ENCODE measurements around the gene SH3RF3. TPM values are rescaled to one million over a fixed set of nuclear protein-coding genes. Genes with fewer than 3 reads are reported as not detected.
"Not testable (repeated sequence)": the region's sequence is repeated elsewhere in the genome, so short reads cannot be mapped to it uniquely, and the experiment has no call there.

The SH3RF3 gene
- total RNA-seq, 1 donor from 2014 or later = 0.28 TPM

- Mint-ChIP-seq H3K36me3 (no peaks in the 10 kb centered on the region), H3K4me1 (peaks cover 38% of the 10 kb centered on the region)
Measured at GRCh38 chr2:109160714-109161440, 31.9 kb downstream of the SH3RF3 start.

GRCh38 chr2:109162367-109162766, 33.4 kb downstream of the SH3RF3 start:
- H3K79me2 ChIP-seq (ENCODE audit: low read depth); H3K36me3 ChIP-seq; H2AFZ ChIP-seq (replicated peaks); H3K27me3 ChIP-seq; H4K20me1 ChIP-seq (ENCODE audit: low read depth); H3K4me2 ChIP-seq; H3F3A ChIP-seq (ENCODE audit: low read depth); H3K9me3 ChIP-seq (ENCODE audit: low read depth); H3K4me3 ChIP-seq; H3K27ac Mint-ChIP-seq; H3K9me3 Mint-ChIP-seq; H3K9ac ChIP-seq; H3K27me3 Mint-ChIP-seq (ENCODE audit: insufficient read depth, low read depth); DNase-seq (ENCODE audit: low spot score); H3K4me1 ChIP-seq; H3K27ac ChIP-seq; H3K36me3 Mint-ChIP-seq; H3K4me3 Mint-ChIP-seq: not testable (repeated sequence)
- H3K4me1 Mint-ChIP-seq = peaks cover 23% of the 10 kb centered on the region

More at GRCh38 chr2:109160714-109161440, 31.9 kb downstream of the SH3RF3 start:
- no peaks in the 10 kb centered on the region for H3K79me2 ChIP-seq (ENCODE audit: low read depth)
- no peak overlapping the region for H3K4me2 ChIP-seq
- H3F3A ChIP-seq (ENCODE audit: low read depth) = no peaks in the 10 kb centered on the region
- Mint-ChIP-seq H3K27me3 (ENCODE audit: insufficient read depth, low read depth) (peaks cover 5% of the 10 kb centered on the region), H3K27ac (peak overlapping the region; percentile 12), H3K9me3 (peaks cover 3% of the 10 kb centered on the region), H3K4me3 (no peak overlapping the region)
- H3K9ac ChIP-seq = no peak overlapping the region
- no peaks in the 10 kb centered on the region for H4K20me1 ChIP-seq (ENCODE audit: low read depth)
- no peaks in the 10 kb centered on the region for H3K9me3 ChIP-seq (ENCODE audit: low read depth)
- H3K4me3 ChIP-seq = no peak overlapping the region
- peaks cover 7% of the 10 kb centered on the region for H3K4me1 ChIP-seq
- TF ChIP-seq CTCF (IDR thresholded peaks at IDR 0.05) (no peak), EZH2phosphoT487 (IDR thresholded peaks at IDR 0.05) (no peak)
- no peak overlapping the region for H3K27ac ChIP-seq
- H3K27me3 ChIP-seq = no peaks in the 10 kb centered on the region
- H3K36me3 ChIP-seq = no peaks in the 10 kb centered on the region
- peak; percentile 63 for DNase-seq (ENCODE audit: low spot score)
- no peak overlapping the region for H2AFZ ChIP-seq (replicated peaks)

- TF ChIP-seq EZH2 (IDR thresholded peaks at IDR 0.05) = no peak
- TF ChIP-seq EZH2phosphoT487 (IDR thresholded peaks at IDR 0.05) = no peak
- TF ChIP-seq CTCF (IDR thresholded peaks at IDR 0.05) = no peak
- peaks cover 3% of the 10 kb centered on the region for H3K9me3 Mint-ChIP-seq
- peak overlapping the region; percentile 48 for H3K27ac Mint-ChIP-seq
- H3K4me2 ChIP-seq = no peak overlapping the region
- H2AFZ ChIP-seq (replicated peaks) = no peak overlapping the region
- H3K4me1 Mint-ChIP-seq = peaks cover 18% of the 10 kb centered on the region
- H4K20me1 ChIP-seq (ENCODE audit: low read depth) = no peaks in the 10 kb centered on the region
- no peaks in the 10 kb centered on the region for H3K4me1 ChIP-seq
- no peak overlapping the region for H3K4me3 ChIP-seq
- H3K36me3 ChIP-seq = no peaks in the 10 kb centered on the region
- no peak overlapping the region for H3K4me3 Mint-ChIP-seq
- H3K9ac ChIP-seq = no peak overlapping the region
- no peaks in the 10 kb centered on the region for H3K79me2 ChIP-seq (ENCODE audit: low read depth)
- no peaks in the 10 kb centered on the region for H3K9me3 ChIP-seq (ENCODE audit: low read depth)
- no peaks in the 10 kb centered on the region for H3F3A ChIP-seq (ENCODE audit: low read depth)
- peaks cover 3% of the 10 kb centered on the region for H3K36me3 Mint-ChIP-seq
- H3K27me3 ChIP-seq = no peaks in the 10 kb centered on the region
- H3K27me3 Mint-ChIP-seq (ENCODE audit: insufficient read depth, low read depth) = peaks cover 5% of the 10 kb centered on the region
- no peak for DNase-seq (ENCODE audit: low spot score)
- no peak overlapping the region for H3K27ac ChIP-seq
Measured at GRCh38 chr2:109162999-109163398, 34.0 kb downstream of the SH3RF3 start.

- Histone ChIP-seq H3K4me1 (no peaks in the 10 kb centered on the region), H2AFZ (replicated peaks) (no peak overlapping the region), H4K20me1 (ENCODE audit: low read depth) (no peaks in the 10 kb centered on the region), H3K27ac (no peak overlapping the region), H3K4me2 (no peak overlapping the region), H3F3A (ENCODE audit: low read depth) (no peaks in the 10 kb centered on the region), H3K36me3 (no peaks in the 10 kb centered on the region), H3K9me3 (ENCODE audit: low read depth) (no peaks in the 10 kb centered on the region), H3K27me3 (no peaks in the 10 kb centered on the region), H3K4me3 (no peak overlapping the region), H3K9ac (no peak overlapping the region), H3K79me2 (ENCODE audit: low read depth) (no peaks in the 10 kb centered on the region)
- H3K36me3 Mint-ChIP-seq = peaks cover 3% of the 10 kb centered on the region
- DNase-seq (ENCODE audit: low spot score) = no peak
- H3K4me3 Mint-ChIP-seq = no peak overlapping the region
- no peak overlapping the region for H3K27ac Mint-ChIP-seq
- H3K4me1 Mint-ChIP-seq = peaks cover 15% of the 10 kb centered on the region
- TF ChIP-seq CTCF (IDR thresholded peaks at IDR 0.05) (no peak), EZH2 (IDR thresholded peaks at IDR 0.05) (no peak), EZH2phosphoT487 (IDR thresholded peaks at IDR 0.05) (no peak)
- H3K9me3 Mint-ChIP-seq = peaks cover 3% of the 10 kb centered on the region
- H3K27me3 Mint-ChIP-seq (ENCODE audit: insufficient read depth, low read depth) = peaks cover 5% of the 10 kb centered on the region
Measured at GRCh38 chr2:109164311-109164710, 35.3 kb downstream of the SH3RF3 start.
